H1 (cell line): ENCODE data around the gene PRODH2. TPM values are rescaled to one million over a fixed set of nuclear protein-coding genes. Genes with fewer than 3 reads are reported as not detected.

Source experiments
- CBX5 ChIP-seq: fragments of 300-800, 300-1000 bp; sonication (generic); IDR thresholded peaks from 2 replicates; pipeline ENCODE4 v1.7.1; 2016; ENCODE audit warnings: antibody characterized with exemption, low read length, low read depth
- SP1 ChIP-seq: IDR thresholded peaks from 2 replicates; pipeline ENCODE4 v1.6.1; 2011; ENCODE audit warnings: low read depth, low read length
- TCF12 ChIP-seq: IDR thresholded peaks from 2 replicates; pipeline ENCODE4 v1.6.1; 2011; ENCODE audit warnings: low read depth, mild to moderate bottlenecking, low read length
- polyA plus RNA-seq, 7 experiments: library from polyadenylated mRNA; depleted of rRNA in 3 of 7; stranded (reverse) in 5 of 7; unstranded in 2 of 7; fragments of >200 nt in 5 of 7; fragments of 200-250 nt in 2 of 7; gene quantifications; 1 replicate in 5 of 7; 2 replicates in 1 of 7; 4 replicates in 1 of 7; pipeline versions ENCODE4 v1.2.1 to v1.2.3, GENCODE V29; 2011 to 2013; ENCODE audit warnings: missing spikeins in 2 of 7, mixed read lengths in 2 of 7
- total RNA-seq: library from RNA; stranded (reverse); fragmentation: NEBNext Ultra II Directional; extraction: Animal tissue kit (Norgen Biotek cat#: 25700); gene quantifications from 2 replicates; pipeline ENCODE4 v1.2.1, GENCODE V29; 2021
- TF ChIP-seq, protein P1 (sequence below): fragments of 300-600 bp; sonication (generic); IDR thresholded peaks from 2 replicates; pipeline ENCODE4 v1.7.1; 2012; ENCODE audit warnings: low read length, moderate library complexity, mild to moderate bottlenecking, inconsistent platforms; ENCODE audit not compliant: insufficient replicate concordance
- TF ChIP-seq, protein P2 (sequence below): IDR thresholded peaks from 2 replicates; pipeline ENCODE4 v1.6.1; 2011; ENCODE audit warnings: low read depth, mild to moderate bottlenecking, low read length; ENCODE audit not compliant: insufficient read depth
- TF ChIP-seq, protein P3 (sequence below), 3 experiments: IDR thresholded peaks; 1 replicate in 2 of 3; 2 replicates in 1 of 3; pipeline versions ENCODE4 v1.5.1 to v1.6.1; 2011; ENCODE audit warnings: low read length in 3 of 3, mild to moderate bottlenecking in 3 of 3, inconsistent platforms in 2 of 3, low read depth in 1 of 3, moderate library complexity in 1 of 3; ENCODE audit not compliant: insufficient read depth in 1 of 3; ENCODE audit errors: control extremely low read depth in 1 of 3

Gene PRODH2
- total and polyA plus RNA-seq, 2 of the 8 experiments (the other 6 are each of a cell fraction or from before 2014, with no cell fraction given), result not detected

DNA sequence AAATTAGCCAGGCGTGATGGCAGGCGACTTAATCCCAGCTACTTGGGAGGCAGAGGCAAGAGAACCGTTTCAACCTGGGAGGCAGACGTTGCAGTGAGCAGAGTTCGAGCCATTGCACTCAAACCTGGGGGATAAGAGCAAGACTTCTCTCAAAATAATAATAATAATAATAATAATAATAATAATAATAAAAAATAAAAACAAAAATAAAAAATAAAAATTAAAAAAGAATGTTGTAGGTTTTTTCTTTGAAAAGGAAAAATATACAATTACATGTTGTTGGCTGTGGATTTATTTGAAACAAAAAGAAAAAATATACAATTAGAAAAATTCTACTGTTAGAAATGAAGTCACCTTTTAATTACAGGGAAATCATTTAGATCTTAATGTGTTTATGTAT lies 11.5 kb upstream of the PRODH2 start (continued):
- TF ChIP-seq, protein P1, sequence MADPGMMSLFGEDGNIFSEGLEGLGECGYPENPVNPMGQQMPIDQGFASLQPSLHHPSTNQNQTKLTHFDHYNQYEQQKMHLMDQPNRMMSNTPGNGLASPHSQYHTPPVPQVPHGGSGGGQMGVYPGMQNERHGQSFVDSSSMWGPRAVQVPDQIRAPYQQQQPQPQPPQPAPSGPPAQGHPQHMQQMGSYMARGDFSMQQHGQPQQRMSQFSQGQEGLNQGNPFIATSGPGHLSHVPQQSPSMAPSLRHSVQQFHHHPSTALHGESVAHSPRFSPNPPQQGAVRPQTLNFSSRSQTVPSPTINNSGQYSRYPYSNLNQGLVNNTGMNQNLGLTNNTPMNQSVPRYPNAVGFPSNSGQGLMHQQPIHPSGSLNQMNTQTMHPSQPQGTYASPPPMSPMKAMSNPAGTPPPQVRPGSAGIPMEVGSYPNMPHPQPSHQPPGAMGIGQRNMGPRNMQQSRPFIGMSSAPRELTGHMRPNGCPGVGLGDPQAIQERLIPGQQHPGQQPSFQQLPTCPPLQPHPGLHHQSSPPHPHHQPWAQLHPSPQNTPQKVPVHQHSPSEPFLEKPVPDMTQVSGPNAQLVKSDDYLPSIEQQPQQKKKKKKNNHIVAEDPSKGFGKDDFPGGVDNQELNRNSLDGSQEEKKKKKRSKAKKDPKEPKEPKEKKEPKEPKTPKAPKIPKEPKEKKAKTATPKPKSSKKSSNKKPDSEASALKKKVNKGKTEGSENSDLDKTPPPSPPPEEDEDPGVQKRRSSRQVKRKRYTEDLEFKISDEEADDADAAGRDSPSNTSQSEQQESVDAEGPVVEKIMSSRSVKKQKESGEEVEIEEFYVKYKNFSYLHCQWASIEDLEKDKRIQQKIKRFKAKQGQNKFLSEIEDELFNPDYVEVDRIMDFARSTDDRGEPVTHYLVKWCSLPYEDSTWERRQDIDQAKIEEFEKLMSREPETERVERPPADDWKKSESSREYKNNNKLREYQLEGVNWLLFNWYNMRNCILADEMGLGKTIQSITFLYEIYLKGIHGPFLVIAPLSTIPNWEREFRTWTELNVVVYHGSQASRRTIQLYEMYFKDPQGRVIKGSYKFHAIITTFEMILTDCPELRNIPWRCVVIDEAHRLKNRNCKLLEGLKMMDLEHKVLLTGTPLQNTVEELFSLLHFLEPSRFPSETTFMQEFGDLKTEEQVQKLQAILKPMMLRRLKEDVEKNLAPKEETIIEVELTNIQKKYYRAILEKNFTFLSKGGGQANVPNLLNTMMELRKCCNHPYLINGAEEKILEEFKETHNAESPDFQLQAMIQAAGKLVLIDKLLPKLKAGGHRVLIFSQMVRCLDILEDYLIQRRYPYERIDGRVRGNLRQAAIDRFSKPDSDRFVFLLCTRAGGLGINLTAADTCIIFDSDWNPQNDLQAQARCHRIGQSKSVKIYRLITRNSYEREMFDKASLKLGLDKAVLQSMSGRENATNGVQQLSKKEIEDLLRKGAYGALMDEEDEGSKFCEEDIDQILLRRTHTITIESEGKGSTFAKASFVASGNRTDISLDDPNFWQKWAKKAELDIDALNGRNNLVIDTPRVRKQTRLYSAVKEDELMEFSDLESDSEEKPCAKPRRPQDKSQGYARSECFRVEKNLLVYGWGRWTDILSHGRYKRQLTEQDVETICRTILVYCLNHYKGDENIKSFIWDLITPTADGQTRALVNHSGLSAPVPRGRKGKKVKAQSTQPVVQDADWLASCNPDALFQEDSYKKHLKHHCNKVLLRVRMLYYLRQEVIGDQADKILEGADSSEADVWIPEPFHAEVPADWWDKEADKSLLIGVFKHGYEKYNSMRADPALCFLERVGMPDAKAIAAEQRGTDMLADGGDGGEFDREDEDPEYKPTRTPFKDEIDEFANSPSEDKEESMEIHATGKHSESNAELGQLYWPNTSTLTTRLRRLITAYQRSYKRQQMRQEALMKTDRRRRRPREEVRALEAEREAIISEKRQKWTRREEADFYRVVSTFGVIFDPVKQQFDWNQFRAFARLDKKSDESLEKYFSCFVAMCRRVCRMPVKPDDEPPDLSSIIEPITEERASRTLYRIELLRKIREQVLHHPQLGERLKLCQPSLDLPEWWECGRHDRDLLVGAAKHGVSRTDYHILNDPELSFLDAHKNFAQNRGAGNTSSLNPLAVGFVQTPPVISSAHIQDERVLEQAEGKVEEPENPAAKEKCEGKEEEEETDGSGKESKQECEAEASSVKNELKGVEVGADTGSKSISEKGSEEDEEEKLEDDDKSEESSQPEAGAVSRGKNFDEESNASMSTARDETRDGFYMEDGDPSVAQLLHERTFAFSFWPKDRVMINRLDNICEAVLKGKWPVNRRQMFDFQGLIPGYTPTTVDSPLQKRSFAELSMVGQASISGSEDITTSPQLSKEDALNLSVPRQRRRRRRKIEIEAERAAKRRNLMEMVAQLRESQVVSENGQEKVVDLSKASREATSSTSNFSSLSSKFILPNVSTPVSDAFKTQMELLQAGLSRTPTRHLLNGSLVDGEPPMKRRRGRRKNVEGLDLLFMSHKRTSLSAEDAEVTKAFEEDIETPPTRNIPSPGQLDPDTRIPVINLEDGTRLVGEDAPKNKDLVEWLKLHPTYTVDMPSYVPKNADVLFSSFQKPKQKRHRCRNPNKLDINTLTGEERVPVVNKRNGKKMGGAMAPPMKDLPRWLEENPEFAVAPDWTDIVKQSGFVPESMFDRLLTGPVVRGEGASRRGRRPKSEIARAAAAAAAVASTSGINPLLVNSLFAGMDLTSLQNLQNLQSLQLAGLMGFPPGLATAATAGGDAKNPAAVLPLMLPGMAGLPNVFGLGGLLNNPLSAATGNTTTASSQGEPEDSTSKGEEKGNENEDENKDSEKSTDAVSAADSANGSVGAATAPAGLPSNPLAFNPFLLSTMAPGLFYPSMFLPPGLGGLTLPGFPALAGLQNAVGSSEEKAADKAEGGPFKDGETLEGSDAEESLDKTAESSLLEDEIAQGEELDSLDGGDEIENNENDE, result no peak
- TF ChIP-seq, protein P2, sequence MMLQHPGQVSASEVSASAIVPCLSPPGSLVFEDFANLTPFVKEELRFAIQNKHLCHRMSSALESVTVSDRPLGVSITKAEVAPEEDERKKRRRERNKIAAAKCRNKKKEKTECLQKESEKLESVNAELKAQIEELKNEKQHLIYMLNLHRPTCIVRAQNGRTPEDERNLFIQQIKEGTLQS, result no peak
- TF ChIP-seq, protein P3, sequence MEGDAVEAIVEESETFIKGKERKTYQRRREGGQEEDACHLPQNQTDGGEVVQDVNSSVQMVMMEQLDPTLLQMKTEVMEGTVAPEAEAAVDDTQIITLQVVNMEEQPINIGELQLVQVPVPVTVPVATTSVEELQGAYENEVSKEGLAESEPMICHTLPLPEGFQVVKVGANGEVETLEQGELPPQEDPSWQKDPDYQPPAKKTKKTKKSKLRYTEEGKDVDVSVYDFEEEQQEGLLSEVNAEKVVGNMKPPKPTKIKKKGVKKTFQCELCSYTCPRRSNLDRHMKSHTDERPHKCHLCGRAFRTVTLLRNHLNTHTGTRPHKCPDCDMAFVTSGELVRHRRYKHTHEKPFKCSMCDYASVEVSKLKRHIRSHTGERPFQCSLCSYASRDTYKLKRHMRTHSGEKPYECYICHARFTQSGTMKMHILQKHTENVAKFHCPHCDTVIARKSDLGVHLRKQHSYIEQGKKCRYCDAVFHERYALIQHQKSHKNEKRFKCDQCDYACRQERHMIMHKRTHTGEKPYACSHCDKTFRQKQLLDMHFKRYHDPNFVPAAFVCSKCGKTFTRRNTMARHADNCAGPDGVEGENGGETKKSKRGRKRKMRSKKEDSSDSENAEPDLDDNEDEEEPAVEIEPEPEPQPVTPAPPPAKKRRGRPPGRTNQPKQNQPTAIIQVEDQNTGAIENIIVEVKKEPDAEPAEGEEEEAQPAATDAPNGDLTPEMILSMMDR (IDR thresholded peaks at IDR 0.05; ENCODE audit: control extremely low read depth in 1 of 3, insufficient read depth in 1 of 3, low read depth in 1 of 3, low read length in 3 of 3), result no peak
- TF ChIP-seq CBX5 (no peak), SP1 (no peak), TCF12 (no peak)
